Urinary bladder (tissue), 4 donors: ENCODE measurements around the gene HSD17B3. TPM values are rescaled to one million over a fixed set of nuclear protein-coding genes. Genes with fewer than 3 reads are reported as not detected.

ENCODE experiments used
- DNase-seq: peaks from one replicate; pipeline ENCODE4 v3.0.0-alpha.2; 2015; ENCODE audit errors: extremely low spot score
- H3K27ac ChIP-seq: one replicate; pipeline ENCODE4 v1.5.1; 2013; ENCODE audit warnings: low read depth, mild to moderate bottlenecking, moderate library complexity
- H3K36me3 ChIP-seq: one replicate; pipeline ENCODE4 v1.6.1; 2013; ENCODE audit warnings: mild to moderate bottlenecking, moderate library complexity; ENCODE audit not compliant: insufficient read depth
- H3K4me1 ChIP-seq: one replicate; pipeline ENCODE4 v1.6.1; 2013; ENCODE audit warnings: mild to moderate bottlenecking, moderate library complexity; ENCODE audit not compliant: insufficient read depth
- H3K4me3 ChIP-seq: one replicate; pipeline ENCODE4 v1.5.1; 2013; ENCODE audit warnings: low read depth, low read length
- WGBS: extraction: QIAGEN DNeasy Blood & Tissue Kit; methylation state at CpG from one replicate; pipeline ENCODE4 v1.1.7; 2013; 5-methylcytosine and 5-hydroxymethylcytosine counted together
- polyA plus RNA-seq: library from polyadenylated mRNA; stranded (reverse); fragments of 200-250 nt; gene quantifications from one replicate; pipeline ENCODE4 v1.2.3, GENCODE V29; 2013
- total RNA-seq: library from RNA; depleted of rRNA; stranded (reverse); fragments of >200 nt; gene quantifications from one replicate; pipeline ENCODE4 v1.2.3, GENCODE V29; 2014
- donor health status: healthy with polysubstance abuse.
- donor health status: healthy.

The HSD17B3 gene
- total and polyA plus RNA-seq, 2 donors = 0.60 TPM; not detected in 1

DNA sequence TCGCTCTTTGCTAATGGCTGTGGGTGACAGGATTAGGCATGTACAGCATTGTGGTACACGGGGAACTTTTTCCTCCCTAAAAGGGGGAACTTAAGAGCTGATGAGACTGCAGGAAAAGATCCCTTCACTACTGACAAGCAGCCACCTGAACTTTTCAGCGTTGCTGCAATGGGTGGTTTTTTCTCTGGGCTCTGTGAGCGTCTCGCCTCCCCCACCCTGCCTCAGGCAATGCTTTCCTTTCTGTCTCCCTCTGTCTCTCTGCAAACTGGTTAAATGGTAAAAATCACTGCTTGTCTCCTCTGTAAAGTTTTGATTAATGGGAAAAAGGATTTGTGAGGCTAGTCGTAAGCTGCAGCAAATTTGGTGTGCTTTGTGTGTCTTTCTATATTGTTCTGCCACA is 20.3 kb downstream of the HSD17B3 start:
- Histone ChIP-seq H3K4me1 (no peaks in the 10 kb centered on the region), H3K4me3 (no peak overlapping the region), H3K27ac (no peak overlapping the region), H3K36me3 (no peaks in the 10 kb centered on the region)
- 81% methylated on average over 6 of the region's 6 CpGs for WGBS
- DNase-seq = no peak

DNA sequence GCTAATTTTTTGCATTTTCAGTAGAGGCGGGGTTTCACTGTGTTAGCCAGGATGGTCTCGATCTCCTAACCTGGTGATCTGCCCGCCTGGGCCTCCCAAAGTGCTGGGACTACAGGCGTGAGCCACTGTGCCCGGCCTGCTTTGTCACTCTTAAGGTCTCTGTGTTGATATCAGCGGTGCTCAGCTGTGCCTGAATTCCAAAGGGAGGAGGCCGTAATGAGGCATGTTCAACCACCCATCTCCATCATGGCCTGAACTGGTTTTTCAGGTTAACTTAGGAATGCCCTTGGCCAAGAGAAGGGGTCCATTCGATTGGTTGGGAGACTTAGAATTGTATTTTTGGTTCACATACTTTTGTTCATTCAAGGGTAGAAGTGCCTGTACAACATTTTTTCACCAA is 22.0 kb downstream of the HSD17B3 start:
- Histone ChIP-seq H3K27ac (no peak overlapping the region), H3K36me3 (no peaks in the 10 kb centered on the region), H3K4me1 (no peaks in the 10 kb centered on the region), H3K4me3 (no peak overlapping the region)
- peak; percentile 23 for DNase-seq
- 92% methylated on average over 8 of the region's 8 CpGs for WGBS

DNA sequence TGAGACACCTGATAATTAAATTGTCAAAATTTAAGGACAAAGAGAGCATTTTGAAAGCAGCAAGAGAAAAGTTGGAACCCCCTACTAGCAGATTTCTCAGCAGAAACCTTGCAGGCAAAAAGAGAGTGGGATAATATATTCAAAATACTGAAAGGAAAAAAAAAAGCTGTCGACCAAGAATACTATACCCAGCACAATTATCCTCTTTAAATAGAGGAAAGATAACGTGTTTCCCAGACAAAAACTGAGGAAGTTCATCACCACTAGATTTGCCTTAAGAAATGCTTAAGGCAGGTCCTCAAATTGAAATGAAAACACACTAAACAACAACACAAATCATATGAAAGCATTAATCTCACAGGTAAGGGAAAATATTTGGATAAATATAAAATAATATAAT is 27.0 kb downstream of the HSD17B3 start:
- Histone ChIP-seq H3K27ac (no peak overlapping the region), H3K4me1 (no peaks in the 10 kb centered on the region), H3K4me3 (no peak overlapping the region), H3K36me3 (no peaks in the 10 kb centered on the region)
- 77% methylated on average over 2 of the region's 2 CpGs for WGBS
- no peak for DNase-seq

DNA sequence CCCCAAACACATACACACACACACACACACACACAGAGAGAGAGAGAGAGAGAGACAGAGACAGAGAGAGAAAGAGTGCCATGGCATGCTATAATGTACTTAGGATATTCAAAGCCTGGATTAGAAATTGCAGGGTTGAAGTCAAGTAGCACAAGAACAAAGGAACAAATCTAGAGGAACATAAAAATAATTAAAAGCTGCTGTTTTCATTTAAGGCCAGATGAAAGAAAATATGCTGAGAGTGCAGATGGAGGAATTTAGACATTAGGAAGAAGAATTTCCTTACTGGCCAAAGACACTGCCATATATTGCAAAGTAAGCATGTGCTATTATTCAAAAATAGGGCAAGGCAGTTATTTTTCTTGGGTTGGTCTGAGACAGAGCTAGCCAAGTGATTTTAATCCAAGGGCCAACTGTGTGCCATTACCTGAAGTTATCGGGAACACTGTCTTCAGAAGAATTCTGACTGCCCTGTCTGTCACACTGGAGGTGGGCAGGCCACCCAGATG is 31.7 kb downstream of the HSD17B3 start:
- Histone ChIP-seq H3K4me1 (no peaks in the 10 kb centered on the region), H3K36me3 (no peaks in the 10 kb centered on the region), H3K27ac (no peak overlapping the region), H3K4me3 (no peak overlapping the region)
- DNase-seq = no peak
- WGBS = 90% methylated on average over 1 of the region's 1 CpG

DNA sequence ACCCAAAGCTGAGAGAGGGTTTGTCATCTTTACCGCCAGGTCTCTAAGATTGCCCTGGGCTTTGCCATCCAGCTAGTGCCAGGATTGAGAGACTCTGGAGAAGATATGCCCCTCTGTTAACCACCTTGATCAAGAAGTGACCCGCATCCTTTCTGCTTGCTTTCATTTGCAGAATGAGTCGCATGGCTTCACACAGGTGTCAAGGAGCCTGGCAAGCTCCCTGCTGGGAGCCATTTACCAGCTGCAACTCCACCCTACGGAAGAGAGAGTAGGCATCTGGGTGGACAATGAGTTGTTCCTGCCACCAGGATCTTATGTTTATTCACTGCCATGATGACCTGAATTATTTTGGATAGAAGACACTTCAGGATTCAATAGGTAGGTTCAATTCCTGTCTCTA is 43.0 kb downstream of the HSD17B3 start:
- Histone ChIP-seq H3K4me1 (no peaks in the 10 kb centered on the region), H3K36me3 (no peaks in the 10 kb centered on the region), H3K27ac (no peak overlapping the region), H3K4me3 (no peak overlapping the region)
- WGBS = 90% methylated on average over 4 of the region's 4 CpGs
- no peak for DNase-seq

DNA sequence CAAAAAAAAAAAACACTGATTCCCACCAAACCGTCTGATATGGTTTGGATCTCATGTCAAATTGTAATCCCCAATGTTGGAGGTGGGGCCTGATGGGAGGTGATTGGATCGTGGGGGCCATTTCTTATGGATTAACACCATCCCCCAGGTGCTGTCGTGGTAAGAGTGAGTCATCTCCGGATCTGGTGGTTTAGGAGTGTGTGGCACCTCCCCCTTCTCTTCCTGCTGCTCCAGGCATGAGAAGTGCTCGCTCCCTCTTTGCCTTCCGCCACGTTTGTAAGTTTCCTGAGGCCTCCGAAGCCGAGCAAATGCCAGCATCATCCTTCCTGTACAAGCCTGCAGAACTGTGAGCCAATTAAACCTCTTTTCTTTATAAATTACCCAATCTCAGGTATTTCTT is 45.2 kb downstream of the HSD17B3 start:
- Histone ChIP-seq H3K4me3 (no peak overlapping the region), H3K27ac (no peak overlapping the region), H3K36me3 (no peaks in the 10 kb centered on the region), H3K4me1 (no peaks in the 10 kb centered on the region)
- WGBS = 57% methylated on average over 9 of the region's 9 CpGs
- no peak for DNase-seq

DNA sequence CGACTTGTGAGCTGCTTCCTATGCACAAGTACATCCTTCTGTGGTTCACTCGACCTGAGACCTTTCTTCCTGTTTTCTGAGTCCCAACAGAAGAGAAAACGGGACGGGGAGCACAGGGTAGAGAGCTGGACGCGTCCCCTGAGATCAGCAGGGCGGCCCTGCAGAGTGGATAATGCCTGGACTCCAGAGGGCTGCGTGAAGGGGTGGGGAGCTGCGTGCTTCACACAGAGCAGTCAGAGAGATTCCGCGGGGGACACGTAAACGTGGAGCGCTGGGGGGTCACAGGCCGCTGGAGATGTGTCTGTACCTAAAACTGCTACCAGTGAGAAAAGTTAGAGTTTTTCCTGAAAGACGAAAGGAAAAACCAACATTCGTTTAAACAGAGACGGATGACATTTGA is 46.3 kb downstream of the HSD17B3 start:
- no peak overlapping the region for H3K4me3 ChIP-seq
- no peaks in the 10 kb centered on the region for H3K4me1 ChIP-seq
- H3K36me3 ChIP-seq = no peaks in the 10 kb centered on the region
- 89% methylated on average over 18 of the region's 18 CpGs for WGBS
- H3K27ac ChIP-seq = no peak overlapping the region
- DNase-seq = no peak

DNA sequence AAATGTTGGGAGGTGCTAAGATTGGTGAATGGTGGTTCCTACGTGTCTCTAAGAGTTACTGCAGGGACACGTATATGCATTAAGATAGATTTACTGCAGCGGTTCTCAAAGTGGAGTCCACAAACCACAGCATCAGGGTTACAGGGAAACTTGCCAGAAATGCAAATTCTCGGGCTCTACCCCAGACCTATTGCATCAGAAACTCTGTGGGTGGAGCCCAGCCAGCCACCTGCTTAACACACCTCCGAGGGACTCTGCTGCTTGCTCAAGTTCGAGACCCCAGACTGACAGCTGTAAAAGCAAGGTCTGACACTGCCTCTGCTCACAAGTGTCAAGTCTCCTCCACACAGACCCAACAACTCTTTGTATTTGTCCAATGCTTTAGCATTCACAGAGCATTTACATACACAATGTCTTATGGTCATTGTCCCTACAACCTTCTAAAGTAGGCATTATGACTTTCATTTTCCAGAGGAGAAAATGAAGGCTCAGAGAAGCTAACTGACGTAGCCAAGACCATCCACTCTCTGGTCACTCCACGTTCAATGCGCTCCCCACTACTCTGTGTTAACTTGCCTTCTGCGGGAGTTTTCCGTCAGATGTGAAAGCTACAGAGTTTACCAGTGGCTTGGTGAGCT is 48.8 kb downstream of the HSD17B3 start:
- WGBS = 75% methylated on average over 11 of the region's 11 CpGs
- Histone ChIP-seq H3K4me3 (no peak overlapping the region), H3K4me1 (no peaks in the 10 kb centered on the region), H3K27ac (no peak overlapping the region), H3K36me3 (no peaks in the 10 kb centered on the region)
- DNase-seq = no peak

DNA sequence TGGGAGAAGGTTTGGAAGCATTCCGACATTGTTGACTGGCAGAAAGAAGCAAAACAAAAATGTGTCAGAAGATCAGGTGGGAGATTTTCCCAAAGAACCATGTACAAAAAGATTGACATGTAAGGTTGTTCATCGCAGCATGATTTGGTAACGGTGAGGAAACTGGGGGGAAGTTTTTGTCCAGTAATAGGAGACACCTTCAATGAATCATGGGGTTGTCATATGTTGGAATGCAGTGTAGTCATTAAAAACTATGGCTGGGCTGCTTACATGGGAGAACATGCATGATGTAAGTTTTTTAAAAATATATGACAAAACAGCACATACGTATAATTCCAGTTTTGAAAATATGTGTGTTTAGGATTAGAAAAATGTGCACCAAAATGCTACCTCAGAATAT is 50.5 kb downstream of the HSD17B3 start:
- H3K36me3 ChIP-seq = no peaks in the 10 kb centered on the region
- H3K4me3 ChIP-seq = no peak overlapping the region
- H3K4me1 ChIP-seq = no peaks in the 10 kb centered on the region
- 94% methylated on average over 4 of the region's 4 CpGs for WGBS
- H3K27ac ChIP-seq = no peak overlapping the region
- DNase-seq = no peak

DNA sequence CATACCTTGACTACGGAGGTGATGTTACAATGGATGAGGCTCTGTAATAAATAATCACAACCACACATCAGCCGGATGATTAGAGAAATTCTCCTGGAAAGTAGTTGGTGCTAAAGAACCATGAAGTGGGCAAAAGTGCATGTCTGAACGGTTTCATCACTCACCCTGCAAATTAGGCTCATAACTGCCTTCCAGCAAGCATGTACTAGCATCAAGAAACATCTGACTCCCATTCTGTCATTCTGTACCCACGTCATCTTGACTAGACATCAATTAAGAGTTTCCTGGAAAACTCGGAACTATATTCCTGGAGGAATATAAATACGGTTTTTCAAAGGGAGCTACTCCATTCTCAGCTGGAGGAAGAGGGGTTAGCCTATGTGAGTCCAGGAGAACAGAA is 52.2 kb downstream of the HSD17B3 start:
- 84% methylated on average over 6 of the region's 6 CpGs for WGBS
- Histone ChIP-seq H3K4me1 (no peaks in the 10 kb centered on the region), H3K4me3 (no peak overlapping the region), H3K36me3 (no peaks in the 10 kb centered on the region), H3K27ac (no peak overlapping the region)
- DNase-seq = no peak

DNA sequence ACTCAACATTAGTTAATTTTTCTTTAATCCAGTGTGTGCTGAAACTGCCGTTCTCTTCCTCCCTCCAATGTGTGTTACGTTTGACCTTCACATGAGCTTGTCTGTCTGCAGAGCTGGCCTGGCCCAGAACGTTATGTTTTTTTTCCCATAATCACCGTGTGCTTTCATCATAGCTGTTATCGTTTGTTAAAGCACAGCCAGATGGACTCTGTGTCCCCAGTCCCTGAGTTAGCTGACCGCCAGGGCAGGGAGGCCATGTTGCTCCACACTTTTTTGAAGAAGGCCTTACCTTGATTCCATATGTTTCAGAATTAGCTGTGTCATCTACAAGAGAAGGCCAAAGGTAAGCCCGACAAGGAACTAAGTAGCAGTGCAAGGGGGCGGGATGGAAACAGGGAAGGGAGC is 55.7 kb downstream of the HSD17B3 start:
- no peak for DNase-seq
- no peak overlapping the region for H3K4me3 ChIP-seq
- H3K36me3 ChIP-seq = no peaks in the 10 kb centered on the region
- H3K4me1 ChIP-seq = no peaks in the 10 kb centered on the region
- no peak overlapping the region for H3K27ac ChIP-seq
- 84% methylated on average over 8 of the region's 8 CpGs for WGBS

DNA sequence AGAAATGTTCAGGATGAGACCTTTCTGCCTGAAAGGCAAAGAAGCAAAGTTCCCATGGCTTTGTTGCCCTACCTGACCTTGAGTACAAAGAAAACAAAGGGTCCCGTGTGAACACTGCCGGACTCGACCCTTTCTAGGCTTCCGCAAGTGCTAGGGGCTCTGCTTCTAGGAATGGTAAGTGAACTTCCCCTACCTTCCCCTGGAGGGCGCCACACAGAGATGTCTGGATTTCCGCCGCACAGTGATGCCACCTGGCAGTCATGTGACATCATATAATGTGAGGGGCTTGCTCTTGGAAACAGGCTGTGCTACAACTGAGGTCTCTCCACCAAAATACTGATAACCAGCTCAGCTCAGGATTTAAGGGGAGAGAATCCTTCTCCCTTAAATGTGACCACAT is 56.6 kb downstream of the HSD17B3 start:
- Histone ChIP-seq H3K27ac (no peak overlapping the region), H3K4me1 (no peaks in the 10 kb centered on the region), H3K4me3 (no peak overlapping the region), H3K36me3 (no peaks in the 10 kb centered on the region)
- 85% methylated on average over 7 of the region's 7 CpGs for WGBS
- no peak for DNase-seq

DNA sequence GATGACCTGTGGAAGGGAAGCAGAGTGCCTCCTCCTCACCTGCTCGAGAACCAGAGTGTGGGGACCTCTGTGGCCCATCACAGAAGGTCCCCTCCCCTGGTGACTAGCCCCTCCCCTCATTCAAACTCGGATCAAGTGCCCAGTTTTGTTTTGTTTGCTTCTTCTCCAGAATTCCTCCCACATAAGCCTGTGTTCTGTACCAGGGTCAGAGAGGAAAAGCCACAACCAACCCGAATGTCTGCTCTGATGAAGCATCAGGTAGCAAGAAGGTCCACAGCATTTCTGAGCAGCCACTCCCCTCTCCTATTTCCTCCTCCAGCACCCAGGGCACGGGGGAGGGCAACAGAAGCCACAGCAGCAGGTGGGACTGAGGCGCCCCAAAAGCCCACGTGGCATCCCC is 58.2 kb downstream of the HSD17B3 start:
- Histone ChIP-seq H3K36me3 (no peaks in the 10 kb centered on the region), H3K27ac (no peak overlapping the region), H3K4me1 (no peaks in the 10 kb centered on the region), H3K4me3 (no peak overlapping the region)
- DNase-seq = no peak
- 68% methylated on average over 6 of the region's 6 CpGs for WGBS

DNA sequence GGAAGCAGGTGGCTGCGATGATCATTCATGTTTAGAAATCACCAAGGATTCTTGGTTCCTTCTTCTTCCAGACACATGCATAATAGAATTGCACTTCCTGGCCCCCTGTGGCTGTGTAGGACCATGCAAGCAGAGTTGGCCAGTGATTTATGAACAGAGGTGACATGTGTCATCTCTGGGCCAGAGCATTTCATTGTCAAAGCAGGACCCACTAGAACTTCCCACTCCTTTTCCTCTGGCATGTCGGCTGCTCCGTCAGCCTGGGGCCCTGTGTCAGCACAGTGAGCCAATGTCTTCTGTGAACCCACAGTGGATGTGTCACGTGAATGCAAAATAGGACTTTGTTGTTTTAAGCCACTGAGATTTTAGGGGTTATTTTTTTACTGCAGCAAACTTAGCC is 59.2 kb downstream of the HSD17B3 start:
- DNase-seq = no peak
- 57% methylated on average over 4 of the region's 4 CpGs for WGBS
- Histone ChIP-seq H3K36me3 (no peaks in the 10 kb centered on the region), H3K27ac (no peak overlapping the region), H3K4me1 (no peaks in the 10 kb centered on the region), H3K4me3 (no peak overlapping the region)

DNA sequence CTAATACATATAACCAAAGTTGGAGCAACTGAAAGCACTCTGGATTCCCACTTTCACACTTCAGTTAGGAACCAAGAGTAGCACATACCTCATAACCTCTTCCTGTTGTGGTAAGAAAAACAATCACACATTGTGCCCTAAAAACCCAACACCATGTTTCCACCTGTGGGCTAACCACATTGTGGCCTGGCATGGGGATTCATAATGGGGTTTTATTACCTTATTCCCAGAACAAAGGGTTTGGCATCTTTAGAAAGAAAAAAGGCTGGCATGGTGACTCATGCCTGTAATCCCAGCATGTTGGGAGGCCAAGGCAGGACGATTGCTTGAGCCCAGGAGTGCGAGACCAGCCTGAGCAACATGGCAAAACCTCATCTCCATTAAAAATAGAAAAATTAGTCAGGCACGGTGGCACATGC is 60.6 kb downstream of the HSD17B3 start:
- Histone ChIP-seq H3K4me3 (no peak overlapping the region), H3K36me3 (no peaks in the 10 kb centered on the region), H3K27ac (no peak overlapping the region), H3K4me1 (no peaks in the 10 kb centered on the region)
- no peak for DNase-seq
- 72% methylated on average over 3 of the region's 3 CpGs for WGBS
